DLD1 (cell line): ENCODE data around the gene SLC4A1AP.

ENCODE experiments used
- in situ Hi-C: cut with HindIII; loops from 2 replicates; pipeline ENCODE4 v1.10.0; 2017; ENCODE audit warnings: low sequenced_read_pairs

The SLC4A1AP gene

DNA sequence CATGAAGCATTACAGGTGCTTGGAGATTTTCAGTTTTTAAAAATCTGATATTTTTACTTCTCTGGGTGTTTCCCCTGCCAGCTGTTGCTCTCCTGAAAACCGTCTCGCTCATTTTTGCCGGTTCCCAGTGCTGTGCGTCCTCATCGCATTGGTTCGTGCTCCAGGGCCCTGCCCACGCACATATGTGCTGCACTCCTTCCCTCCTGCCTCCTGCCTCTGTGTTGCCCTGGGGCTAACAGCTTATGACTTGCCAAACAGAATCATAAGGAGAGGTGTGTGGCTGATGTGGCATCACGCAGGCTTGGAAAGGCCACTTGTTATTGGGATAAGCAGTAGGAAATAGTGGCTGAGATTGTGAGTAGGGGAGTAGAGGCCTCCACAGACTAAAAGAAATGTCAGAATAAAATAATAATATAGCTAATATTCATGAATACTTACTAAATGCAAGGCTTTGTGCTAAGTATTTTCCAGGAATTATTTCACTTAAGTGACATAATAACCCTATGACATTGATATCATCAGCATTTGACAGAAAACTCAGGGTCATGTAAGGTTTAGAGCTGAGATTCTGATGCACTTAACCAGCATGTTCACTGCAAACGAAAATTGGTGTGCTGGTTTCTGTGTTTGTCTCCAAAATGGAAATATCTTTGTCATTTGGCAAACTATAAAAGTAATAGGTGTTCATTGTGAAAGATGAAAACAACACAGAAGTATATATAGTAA is 53.5 kb downstream of the SLC4A1AP start:
- in situ Hi-C loops, result no loop called here

DNA sequence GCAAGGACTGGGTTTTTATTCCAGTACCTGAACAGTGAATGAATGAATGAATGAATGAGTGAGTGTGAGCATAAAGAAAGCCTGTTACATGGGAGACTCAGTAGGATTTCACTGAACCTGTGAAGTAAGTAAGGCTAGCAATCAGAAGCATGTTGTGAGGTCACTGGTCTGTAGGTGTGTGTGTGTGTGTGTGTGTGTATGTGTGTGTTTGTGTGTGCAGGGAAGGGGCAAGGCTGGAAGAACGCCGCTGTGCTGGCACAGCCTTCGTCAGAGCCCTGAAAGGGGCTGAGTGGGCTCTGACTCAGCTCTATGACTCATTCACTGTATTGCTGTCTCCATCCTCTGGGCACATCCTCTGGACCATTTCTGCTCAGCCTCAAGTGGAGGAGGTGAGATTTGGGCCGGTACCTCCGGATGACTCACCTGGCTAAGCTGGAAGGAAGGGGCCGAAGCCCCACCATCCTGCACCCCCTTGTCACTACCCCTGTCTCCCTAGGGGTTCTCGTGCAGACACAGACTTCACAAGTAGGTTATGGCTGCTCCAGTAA is 56.4 kb downstream of the SLC4A1AP start:
- in situ Hi-C loops, result no loop called here

DNA sequence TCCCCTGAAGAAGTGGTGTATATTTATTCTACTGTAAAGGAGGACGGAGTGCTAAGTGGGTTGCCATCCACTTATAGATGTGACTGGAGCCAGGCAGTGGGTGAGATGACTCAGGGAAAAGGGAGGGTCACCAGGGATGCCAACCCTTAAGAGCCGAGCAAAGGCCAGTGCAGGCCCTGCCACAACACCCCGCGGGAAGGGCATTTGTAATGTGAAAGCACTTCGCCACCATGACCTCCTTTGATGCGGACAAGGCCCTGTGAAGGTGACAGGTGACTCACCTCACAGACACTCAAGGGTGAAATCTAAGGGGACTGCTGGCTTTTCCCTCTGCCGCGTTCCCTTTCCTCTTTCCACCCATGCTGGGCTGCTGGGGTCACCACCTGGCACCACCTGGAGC is 57.6 kb downstream of the SLC4A1AP start:
- in situ Hi-C loops, result no loop called here

DNA sequence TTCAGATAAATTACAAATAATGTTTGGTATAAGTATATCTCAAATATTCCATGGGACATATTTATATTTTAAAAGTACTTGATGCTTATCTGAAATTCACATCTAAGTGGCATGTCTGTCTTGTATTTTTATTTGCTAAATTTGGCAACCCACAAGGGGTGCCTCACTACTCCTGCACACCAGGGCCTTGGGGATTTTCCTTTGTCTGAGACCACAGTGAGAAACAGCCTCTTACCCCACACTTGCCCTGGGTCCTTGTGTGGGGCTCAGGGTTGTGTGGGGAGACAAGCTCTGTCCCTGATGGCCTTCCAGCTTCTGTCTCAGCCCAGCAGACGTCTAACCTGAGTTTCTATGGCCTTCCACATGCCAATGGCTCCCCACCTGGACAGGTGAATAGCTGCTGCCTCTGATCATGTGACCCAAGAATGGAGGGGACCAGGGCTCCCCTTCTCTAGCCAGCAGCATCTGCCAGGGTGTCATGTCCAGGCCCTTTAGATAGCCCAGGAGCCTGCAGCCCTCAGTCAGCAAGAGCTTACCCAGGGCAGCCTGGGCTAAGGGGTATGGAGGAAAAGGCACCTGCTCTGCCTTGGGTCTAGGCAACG is 58.3 kb downstream of the SLC4A1AP start:
- in situ Hi-C loops, result no loop called here

DNA sequence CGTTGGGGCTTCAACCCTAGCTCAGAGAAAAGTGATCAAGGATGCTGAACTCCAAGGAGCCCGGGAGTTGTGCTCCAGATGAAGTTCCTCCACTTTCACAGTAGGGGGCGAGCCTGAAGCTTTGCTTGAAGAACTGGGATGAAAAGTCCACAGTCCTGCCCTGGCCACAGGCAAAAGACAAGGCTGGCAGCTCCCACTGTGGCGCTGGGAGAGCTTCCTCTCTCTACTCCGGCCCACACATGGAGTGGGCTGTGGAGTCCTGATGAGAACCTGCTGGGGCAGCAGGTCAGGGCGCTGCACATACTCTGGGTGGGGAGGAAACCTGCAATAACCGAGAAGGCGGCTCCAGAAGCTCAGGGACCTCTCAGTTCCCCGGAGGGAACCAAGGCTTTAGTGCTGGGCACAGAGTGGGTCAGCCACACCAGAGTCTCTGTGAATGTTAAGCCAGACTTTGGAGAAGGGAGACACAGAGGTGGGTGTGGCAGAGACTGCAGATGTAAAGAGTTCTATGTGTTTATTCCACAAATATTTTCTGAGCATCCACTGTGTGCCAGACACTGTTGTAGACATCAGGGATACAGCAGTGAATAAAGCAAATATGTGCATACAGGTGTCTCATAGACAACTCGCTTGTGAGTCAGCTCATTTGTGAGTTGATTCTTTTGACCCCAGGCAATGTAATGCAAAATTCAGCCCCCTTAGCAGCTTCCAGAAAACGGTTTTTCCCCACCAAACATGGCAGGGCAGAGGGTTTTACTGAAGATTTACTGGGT is 59.9 kb downstream of the SLC4A1AP start:
- in situ Hi-C loops, result no loop called here

DNA sequence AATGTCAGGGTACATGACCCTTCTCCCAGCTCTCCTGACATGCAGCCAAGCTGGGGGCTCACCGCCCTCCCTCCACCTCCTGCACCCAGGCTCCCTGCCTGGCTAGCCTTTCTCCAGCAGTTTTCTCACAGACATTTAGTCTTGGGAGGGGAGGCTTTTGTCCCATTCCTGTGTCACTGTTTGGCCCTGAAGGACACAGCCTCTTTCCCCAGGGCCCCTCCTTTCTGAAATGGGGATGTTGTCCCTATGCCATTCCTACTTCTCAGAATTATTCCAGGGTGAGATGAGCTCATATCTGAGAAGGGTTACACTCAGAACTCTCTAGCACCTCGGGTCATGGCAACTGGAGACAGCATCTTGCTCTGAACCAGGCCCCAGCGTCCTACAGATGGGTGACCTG is 60.5 kb downstream of the SLC4A1AP start:
- in situ Hi-C loops, result no loop called here

DNA sequence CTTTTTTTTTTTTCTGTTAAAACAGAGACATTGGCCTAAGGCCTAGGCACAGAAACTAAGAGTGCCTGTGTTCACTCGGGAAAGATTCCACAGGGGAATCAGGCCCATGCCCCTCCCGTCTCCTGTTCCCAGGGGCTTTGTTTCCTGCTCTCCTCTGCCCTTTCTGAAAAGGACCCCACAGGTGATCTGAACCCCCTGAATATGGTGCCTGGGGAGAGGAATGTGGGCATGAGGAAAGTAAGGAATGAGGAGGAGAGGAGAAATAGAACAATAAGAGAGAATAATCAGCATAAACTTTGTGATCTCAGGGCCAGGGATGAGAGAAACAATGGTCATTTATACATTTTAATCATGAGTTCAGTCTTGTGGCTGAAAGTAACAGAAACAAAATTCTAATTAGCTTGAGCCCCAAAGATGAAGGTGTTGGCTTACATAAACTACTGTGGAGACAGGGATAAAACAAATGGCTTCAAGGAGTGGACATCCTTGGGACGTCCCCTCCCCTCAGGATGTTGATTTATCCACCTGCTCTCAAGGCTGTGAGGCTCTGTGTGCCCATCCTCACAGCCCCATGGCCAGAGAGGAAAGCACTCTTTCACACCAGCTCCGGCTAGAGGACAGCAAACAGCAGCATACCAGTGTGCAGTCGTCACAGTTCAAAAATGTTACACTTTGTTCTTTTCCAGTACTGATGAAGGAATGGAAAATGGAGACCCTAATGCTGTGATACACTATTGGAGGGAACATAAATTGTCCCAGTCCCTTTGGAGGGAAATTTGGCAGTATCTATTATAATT is 61.4 kb downstream of the SLC4A1AP start:
- in situ Hi-C loops, result no loop called here

DNA sequence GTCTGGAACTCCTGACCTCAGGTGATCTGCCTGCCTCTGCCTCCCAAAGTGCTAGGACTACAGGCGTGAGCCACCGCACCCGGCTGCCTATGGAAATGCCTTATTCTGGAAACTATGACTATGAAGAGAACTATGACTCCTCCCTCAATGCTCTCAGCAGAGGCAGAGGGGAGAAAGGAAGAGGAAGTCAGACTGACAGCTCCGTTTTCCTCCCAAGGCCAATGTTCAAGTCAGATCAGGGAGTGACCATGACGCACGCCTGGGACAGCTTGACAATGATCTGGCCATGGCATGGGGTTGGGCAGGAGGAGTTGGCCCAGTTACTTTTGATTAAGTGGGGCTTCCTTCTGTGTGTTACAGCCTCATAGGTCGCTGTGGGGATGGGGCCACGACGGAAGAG is 63.6 kb downstream of the SLC4A1AP start:
- in situ Hi-C loops, result no loop called here

DNA sequence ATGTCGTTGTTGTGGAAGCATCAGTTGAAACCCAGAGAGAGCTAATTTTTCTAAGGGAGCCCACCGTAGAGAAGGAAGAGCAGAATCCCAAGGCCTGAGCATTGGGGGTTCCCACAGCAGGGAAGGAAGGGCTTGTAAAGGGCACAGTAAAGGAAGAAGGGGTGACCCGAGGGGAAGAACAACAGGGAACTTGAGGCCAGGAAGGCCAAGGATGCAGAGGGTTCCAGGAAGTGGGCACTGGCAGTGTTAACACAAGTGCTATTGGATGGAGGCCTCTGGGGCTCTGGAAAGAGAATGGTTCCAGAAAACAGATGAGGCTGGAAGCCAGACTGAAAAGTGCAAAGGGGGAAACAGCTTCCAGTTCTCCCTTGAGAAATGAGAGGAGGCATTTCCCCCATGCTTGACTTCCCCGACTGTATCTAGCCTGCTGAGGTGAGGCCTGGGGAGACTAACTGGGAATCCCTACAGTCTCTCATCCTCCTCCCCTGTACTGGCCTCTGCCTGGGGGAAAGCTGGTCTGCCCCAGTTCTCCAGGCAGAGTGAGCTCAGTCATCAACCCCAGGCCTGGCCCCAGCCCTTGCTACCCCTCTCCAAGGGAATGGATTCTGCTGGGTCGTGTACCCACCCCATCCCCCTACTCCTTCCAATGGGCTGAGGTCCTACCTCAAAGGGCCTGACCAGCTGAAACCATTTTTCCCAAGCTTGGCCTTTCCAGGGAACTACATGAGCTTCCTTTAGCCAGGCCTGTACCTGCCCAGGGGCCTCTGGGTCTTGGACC is 64.6 kb downstream of the SLC4A1AP start:
- in situ Hi-C loops, result no loop called here

DNA sequence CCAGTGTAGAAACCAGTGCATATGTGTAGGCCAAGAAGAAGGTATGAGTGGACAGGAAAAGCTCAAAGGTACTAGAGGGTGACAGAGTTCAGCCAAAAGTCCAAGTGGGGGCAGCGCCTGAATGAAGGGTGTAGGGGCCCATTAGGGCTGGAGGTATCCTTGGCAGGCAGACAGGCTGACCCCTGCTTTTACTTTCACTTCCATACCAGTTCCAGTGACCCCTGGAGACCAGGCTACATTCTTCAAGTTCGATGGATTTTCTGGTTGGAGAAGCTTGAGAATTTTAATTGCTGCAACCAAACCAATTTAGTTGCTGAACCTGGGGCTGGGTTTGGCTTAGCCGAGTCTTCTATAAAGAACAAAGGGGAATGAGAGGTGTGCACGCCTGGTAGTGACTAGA is 65.5 kb downstream of the SLC4A1AP start:
- in situ Hi-C loops, result no loop called here

DNA sequence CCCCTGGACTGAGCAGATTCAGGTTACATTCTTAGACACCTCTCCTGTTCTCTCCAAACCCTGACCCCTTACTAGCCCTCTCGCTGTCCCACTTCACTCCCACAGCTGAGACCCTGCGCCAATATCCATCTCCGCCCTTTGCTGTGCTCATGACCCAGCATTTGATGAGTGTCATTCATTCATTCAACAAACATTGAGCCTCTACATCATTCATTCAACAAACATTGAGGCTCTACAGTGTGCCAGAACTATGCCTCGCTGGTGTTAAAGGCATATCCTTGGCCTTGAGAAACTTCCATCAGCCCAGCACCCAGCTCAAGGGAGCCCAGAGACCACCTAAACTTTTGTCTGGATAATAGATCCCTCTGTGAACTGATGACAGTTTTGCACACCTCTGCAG is 65.9 kb downstream of the SLC4A1AP start:
- in situ Hi-C loops, result loop anchor here (10.0 kb wide), 1 partner anchor 675 kb away; no protein-coding TSS in a partner anchor

DNA sequence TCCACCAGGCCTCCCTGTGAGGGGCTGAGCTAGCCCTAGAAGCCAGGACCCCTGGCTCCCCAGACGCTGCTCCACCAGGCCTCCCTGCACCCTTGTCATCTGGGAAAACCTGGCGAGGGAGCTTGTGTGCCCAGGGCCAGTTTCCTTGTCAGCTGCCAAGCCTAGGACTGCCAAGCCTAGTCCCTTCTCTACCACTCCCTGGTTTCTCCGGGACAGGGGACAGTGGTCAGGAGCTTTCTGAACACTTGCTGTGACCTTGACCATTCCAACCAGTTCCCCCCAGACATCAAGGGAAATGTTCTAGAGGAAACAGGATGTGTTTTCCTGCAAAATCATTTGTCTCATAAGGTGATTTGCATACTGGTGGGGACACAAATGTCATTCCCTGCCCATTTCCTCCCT is 66.6 kb downstream of the SLC4A1AP start:
- in situ Hi-C loops, result loop anchor here (10.0 kb wide), 1 partner anchor 675 kb away; no protein-coding TSS in a partner anchor

DNA sequence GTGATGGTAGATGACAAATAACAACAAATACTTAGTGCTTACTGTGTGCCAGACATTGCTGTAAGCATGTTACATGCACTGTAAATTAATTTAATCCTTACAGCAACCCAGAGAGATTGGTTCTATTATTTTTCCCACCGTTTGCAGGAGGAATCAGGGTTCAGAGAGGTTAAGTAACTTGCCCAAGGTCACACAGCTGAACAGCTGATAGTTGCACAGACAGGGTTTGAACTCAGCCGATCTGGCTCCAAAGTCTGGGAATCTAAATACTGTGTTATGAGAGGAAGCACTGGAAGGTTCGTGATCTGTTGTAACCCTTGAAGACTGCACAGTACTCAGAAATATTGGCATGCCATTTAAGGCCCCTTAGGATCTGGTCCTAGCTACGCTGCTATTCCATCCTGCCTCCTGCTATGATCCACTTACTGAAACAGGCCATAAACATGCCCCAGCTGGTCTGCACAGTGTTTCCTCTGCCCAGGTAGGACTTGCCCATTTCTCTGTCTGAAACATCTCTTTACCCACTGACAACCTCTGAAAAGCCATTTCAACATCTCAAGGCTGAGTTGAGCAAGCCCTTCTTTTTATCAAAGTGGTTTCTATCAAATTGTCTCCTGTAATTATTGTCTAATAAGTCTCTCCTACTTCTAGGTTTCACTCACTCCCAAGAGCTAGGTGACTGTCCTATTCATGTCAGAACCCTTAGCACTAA is 67.4 kb downstream of the SLC4A1AP start:
- in situ Hi-C loops, result loop anchor here (10.0 kb wide), 1 partner anchor 674 kb away; no protein-coding TSS in a partner anchor

DNA sequence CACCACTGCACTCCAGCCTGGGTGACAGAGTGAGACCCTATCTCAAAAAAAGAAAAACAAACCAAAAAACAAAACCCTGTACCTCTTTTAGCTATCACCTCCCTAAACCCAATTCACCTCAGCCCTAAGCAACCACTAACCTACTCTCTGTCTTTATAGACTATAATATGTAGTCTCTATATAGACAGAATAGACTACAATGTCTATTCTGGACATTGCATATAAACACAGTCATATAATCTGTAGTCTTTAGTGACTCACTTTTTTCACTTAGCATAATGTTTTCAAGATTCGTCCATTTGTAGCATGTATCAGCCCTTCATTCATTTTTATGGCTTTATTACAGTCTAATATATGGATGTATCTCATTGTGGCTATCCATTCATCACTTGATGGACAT is 70.6 kb downstream of the SLC4A1AP start:
- in situ Hi-C loops, result loop anchor here (10.0 kb wide), 1 partner anchor 670 kb away; no protein-coding TSS in a partner anchor

DNA sequence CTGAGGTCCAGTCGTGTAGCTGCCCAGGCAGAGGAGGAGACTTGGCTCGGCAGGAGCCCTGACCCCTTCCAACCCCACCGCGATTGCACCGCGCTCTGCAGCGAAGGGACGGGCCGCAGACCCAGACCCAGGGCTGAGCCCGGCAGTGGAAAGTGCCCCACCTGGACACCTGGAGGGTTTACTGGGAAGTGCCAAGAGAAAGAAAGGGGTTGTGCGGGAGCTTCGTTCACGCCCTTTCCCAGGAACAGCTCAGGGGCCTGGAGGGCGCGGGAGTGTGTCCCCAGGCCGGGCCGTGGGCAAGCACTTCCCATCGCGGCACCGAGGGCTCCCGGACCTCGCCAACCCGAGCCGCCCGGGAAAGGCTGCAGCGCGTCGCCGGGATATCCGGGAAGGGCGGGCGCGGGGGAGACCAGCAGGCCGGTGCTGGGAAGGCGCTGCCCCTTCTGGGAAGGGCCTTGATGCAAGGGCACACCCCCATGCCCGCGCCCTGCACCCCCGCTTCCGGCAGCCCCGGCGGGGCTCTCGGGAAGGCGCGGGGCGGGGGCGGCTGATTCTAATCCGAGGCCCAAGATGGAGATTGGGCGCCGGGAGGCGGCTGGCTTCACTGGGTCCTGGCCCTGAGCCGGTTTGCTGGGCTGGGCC is 71.7 kb downstream of the SLC4A1AP start:
- in situ Hi-C loops, result loop anchor here (10.0 kb wide), 1 partner anchor 669 kb away; no protein-coding TSS in a partner anchor

DNA sequence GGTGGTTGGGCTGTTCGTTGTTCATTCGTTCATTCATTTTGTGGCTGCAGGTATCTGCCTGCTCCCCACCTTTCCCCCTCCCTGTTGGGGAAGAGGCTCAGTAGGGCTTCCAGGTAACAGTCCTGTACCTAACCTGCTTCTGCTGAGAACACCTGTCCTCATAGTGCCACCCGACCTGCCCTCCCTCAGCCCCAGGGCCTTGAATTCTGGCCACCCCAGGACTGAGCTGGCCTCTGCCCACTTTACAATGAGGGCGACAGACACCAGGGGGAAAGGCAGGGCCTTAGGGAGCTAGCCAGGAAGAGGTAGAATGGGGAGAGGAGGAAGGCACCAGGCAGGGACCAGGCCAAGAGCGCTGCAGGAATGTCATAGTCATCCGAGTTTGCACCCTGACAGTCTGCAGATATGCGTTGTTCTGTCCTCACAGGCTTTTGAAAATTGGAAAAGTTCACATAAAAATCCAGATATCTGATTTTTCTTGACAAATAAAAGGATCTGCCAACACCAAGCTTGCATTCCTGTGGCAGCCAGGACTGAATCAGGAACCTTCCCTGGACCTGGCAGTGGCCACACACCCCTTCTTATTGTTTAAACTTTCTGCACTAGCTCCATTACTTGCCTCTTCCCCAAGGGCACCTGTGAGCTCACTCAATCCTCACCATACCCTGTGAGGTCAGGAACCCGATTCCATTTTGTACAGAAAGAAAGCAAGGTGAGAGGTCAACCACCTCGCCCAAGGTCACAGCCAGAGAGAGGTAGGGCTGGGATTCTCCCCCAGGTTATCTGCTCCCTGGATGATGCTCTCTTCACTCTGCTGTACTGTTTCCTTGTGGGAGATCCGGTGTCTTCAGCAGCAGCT is 72.6 kb downstream of the SLC4A1AP start:
- in situ Hi-C loops, result loop anchor here (10.0 kb wide), 1 partner anchor 669 kb away; no protein-coding TSS in a partner anchor

DNA sequence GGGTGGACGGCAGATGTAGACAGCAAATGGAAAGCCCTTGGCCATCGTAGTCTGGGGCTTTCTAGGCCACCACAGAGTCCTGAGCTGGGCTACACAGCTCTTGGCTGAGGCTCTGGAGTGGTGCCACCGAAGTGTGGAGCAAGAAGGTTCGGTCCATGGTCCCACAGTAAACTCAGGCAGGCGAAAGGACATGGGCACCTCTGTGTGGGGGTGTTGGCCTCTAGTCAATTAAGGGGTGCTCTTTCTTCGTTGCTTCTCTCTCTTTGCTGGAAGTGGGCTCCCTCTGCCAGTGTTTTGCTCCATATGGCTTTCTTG is 73.2 kb downstream of the SLC4A1AP start:
- in situ Hi-C loops, result loop anchor here (10.0 kb wide), 1 partner anchor 668 kb away; no protein-coding TSS in a partner anchor
